ENCODE measurements around the gene IFITM2.
A peak's percentile ranks its signal among the peaks of the same experiment; 100 is the strongest.
"Not testable (repeated sequence)": the region's sequence is repeated elsewhere in the genome, so short reads cannot be mapped to it uniquely, and the experiment has no call there.

The IFITM2 gene

GRCh38 chr11:350033-350722, 42.6 kb downstream of the IFITM2 start:
- DNase-seq, result not testable (repeated sequence)

GRCh38 chr11:350723-351255, 43.2 kb downstream of the IFITM2 start:
- no peak for DNase-seq

GRCh38 chr11:351411-351810, 43.8 kb downstream of the IFITM2 start:
- DNase-seq, result no peak

GRCh38 chr11:352456-353031, 44.9 kb downstream of the IFITM2 start:
- DNase-seq, result no peak

- no peak for DNase-seq
Observed at GRCh38 chr11:353179-353873, 45.7 kb downstream of the IFITM2 start.

- peak; percentile 89 for DNase-seq
Observed at GRCh38 chr11:355581-356458, 48.2 kb downstream of the IFITM2 start.

GRCh38 chr11:356610-357009, 49.0 kb downstream of the IFITM2 start:
- no peak for DNase-seq

GRCh38 chr11:357582-357981, 50.0 kb downstream of the IFITM2 start:
- DNase-seq, result no peak

GRCh38 chr11:358129-358800, 50.6 kb downstream of the IFITM2 start:
- DNase-seq, result no peak
